GM21723 (cell line): ENCODE results near the gene GNRHR.
A peak's percentile ranks its signal among the peaks of the same experiment; 100 is the strongest.
"Not testable (repeated sequence)": the region's sequence is repeated elsewhere in the genome, so short reads cannot be mapped to it uniquely, and the experiment has no call there.

Experiments used
- ATAC-seq: cut with Tn5 transposase; IDR thresholded peaks from one replicate; pipeline ENCODE4 v1.9.1; 2021; ENCODE audit warnings: mild to moderate bottlenecking, moderate library complexity; ENCODE audit not compliant: unreplicated experiment

The GNRHR gene

GRCh38 chr4:67730511-67730910, 23.7 kb downstream of the GNRHR start:
- not testable (repeated sequence) for ATAC-seq

GRCh38 chr4:67727124-67727850, 26.9 kb downstream of the GNRHR start:
- no peak for ATAC-seq

GRCh38 chr4:67725981-67726380, 28.2 kb downstream of the GNRHR start:
- no peak for ATAC-seq

- no peak for ATAC-seq
These were observed 29.1 kb downstream of the GNRHR start for GRCh38 chr4:67725132-67725531.

GRCh38 chr4:67723949-67724348, 30.2 kb downstream of the GNRHR start:
- ATAC-seq, result no peak

GRCh38 chr4:67723341-67723740, 30.8 kb downstream of the GNRHR start:
- no peak for ATAC-seq

- no peak for ATAC-seq
These were observed 32.2 kb downstream of the GNRHR start for GRCh38 chr4:67721770-67722597.

GRCh38 chr4:67721315-67721769, 32.8 kb downstream of the GNRHR start:
- ATAC-seq, result no peak

- no peak for ATAC-seq
These were observed 34.1 kb downstream of the GNRHR start for GRCh38 chr4:67719953-67720617.

GRCh38 chr4:67718848-67719247, 35.3 kb downstream of the GNRHR start:
- no peak for ATAC-seq

- no peak for ATAC-seq
These were observed 36.6 kb downstream of the GNRHR start for GRCh38 chr4:67717586-67717985.

GRCh38 chr4:67714955-67715354, 39.2 kb downstream of the GNRHR start:
- no peak for ATAC-seq

GRCh38 chr4:67714248-67714583, 40.0 kb downstream of the GNRHR start:
- ATAC-seq, result peak; percentile 65

- ATAC-seq, result no peak
These were observed 40.5 kb downstream of the GNRHR start for GRCh38 chr4:67713529-67714247.

GRCh38 chr4:67712650-67713528, 41.3 kb downstream of the GNRHR start:
- ATAC-seq, result no peak

- ATAC-seq, result no peak
These were observed 42.1 kb downstream of the GNRHR start for GRCh38 chr4:67712000-67712625.

- ATAC-seq, result not testable (repeated sequence)
These were observed 47.5 kb downstream of the GNRHR start for GRCh38 chr4:67706682-67707081.

GRCh38 chr4:67704843-67705242, 49.3 kb downstream of the GNRHR start:
- ATAC-seq, result no peak

GRCh38 chr4:67702166-67702565, 52.0 kb downstream of the GNRHR start:
- ATAC-seq, result no peak

GRCh38 chr4:67701517-67701850, 52.7 kb downstream of the GNRHR start:
- no peak for ATAC-seq
